ENCODE data around the gene UBXN7.

DNA sequence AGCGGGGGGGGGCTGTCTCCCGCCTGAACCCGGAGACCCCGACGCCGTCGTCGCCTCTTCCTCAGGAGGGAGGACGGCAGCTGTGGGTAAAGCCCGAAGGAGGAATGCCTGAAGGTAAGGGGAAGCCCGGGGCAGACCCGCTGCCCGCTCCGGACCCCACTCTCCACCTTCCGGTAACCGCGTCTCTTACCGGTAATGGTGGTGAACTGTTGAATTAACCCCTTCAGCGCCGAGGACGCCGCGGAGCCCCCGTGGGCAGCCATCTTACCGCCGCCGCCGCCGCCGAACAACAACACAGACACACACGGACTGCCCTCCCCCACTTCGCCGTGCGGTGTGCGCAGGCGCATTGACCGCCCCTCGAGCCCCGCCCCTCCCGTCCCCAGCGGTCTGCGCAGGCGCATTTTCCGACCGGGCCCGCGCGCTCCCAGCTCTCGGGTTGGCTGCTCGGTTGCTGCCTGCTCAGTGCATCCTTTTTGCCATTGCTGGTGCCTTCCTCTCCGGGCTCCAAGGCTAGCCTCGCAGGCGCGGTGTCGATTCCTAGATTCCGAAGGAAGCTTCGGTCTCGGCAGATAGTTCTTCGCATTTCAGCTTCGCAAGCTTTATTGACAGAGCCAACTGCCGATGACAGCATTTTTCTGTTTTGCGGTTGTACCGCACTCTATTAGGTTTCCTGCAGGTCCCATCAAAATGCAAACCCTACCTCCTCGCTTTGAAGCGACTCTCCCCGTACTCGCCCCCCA is at the start of gene UBXN7:
- TF ChIP-seq, protein P1, sequence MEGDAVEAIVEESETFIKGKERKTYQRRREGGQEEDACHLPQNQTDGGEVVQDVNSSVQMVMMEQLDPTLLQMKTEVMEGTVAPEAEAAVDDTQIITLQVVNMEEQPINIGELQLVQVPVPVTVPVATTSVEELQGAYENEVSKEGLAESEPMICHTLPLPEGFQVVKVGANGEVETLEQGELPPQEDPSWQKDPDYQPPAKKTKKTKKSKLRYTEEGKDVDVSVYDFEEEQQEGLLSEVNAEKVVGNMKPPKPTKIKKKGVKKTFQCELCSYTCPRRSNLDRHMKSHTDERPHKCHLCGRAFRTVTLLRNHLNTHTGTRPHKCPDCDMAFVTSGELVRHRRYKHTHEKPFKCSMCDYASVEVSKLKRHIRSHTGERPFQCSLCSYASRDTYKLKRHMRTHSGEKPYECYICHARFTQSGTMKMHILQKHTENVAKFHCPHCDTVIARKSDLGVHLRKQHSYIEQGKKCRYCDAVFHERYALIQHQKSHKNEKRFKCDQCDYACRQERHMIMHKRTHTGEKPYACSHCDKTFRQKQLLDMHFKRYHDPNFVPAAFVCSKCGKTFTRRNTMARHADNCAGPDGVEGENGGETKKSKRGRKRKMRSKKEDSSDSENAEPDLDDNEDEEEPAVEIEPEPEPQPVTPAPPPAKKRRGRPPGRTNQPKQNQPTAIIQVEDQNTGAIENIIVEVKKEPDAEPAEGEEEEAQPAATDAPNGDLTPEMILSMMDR (IDR thresholded peaks at IDR 0.05; ENCODE audit: control extremely low read depth in 1 of 3, insufficient read depth in 1 of 3, low read depth in 1 of 3, low read length in 3 of 3) = no peak
- no peak for TF ChIP-seq BACH1 (IDR thresholded peaks at IDR 0.05; ENCODE audit: low read length)
- TF ChIP-seq HDAC2 (IDR thresholded peaks at IDR 0.05; ENCODE audit: borderline replicate concordance in 1 of 2, low read depth in 2 of 2, low read length in 2 of 2) = no peak; a peak in 1 of 4 replicates

Data from H1 (cell line).